CD14-positive monocyte (primary cell): ENCODE results near the gene SUMO3. TPM values are rescaled to one million over a fixed set of nuclear protein-coding genes. Genes with fewer than 3 reads are reported as not detected.

ENCODE experiments used
- DNase-seq, 3 donors: peaks; one replicate each; pipeline ENCODE4 v3.0.0-alpha.2; 2011 to 2022
- H2AFZ ChIP-seq: 2 replicates; pipeline ENCODE4 v1.6.0; 2012; ENCODE audit warnings: mild to moderate bottlenecking, low read depth, low read length, inconsistent platforms; ENCODE audit not compliant: insufficient read depth, poor library complexity, severe bottlenecking
- H3K27ac ChIP-seq, 2 donors: 1 replicate in 1 of 2; 2 replicates in 1 of 2; pipeline ENCODE4 v1.5.1; 2012 to 2013; ENCODE audit warnings: low read length in 2 of 2, control low read depth in 1 of 2, inconsistent platforms in 1 of 2, low read depth in 1 of 2, mild to moderate bottlenecking in 1 of 2
- H3K27me3 ChIP-seq, 2 donors: one replicate each; pipeline versions ENCODE4 v1.6.0 to v1.6.1; 2011 to 2013; ENCODE audit warnings: low read length in 2 of 2; ENCODE audit not compliant: control insufficient read depth in 2 of 2, insufficient read depth in 2 of 2
- H3K36me3 ChIP-seq, 2 donors: replicated peaks in 1 of 2; 1 replicate in 1 of 2; 2 replicates in 1 of 2; pipeline versions ENCODE4 v1.5.1 to v1.6.1; 2012 to 2013; ENCODE audit warnings: low read length in 2 of 2, control low read depth in 1 of 2, inconsistent platforms in 1 of 2, mild to moderate bottlenecking in 1 of 2; ENCODE audit not compliant: insufficient read depth in 2 of 2, control insufficient read depth in 1 of 2
- H3K4me1 ChIP-seq, 2 donors: 1 replicate in 1 of 2; 2 replicates in 1 of 2; pipeline versions ENCODE4 v1.5.1 to v1.6.1; 2012 to 2013; ENCODE audit warnings: low read length in 2 of 2, control low read depth in 1 of 2, inconsistent platforms in 1 of 2, mild to moderate bottlenecking in 1 of 2, moderate library complexity in 1 of 2; ENCODE audit not compliant: insufficient read depth in 2 of 2, control insufficient read depth in 1 of 2
- H3K4me2 ChIP-seq: replicated peaks from 2 replicates; pipeline ENCODE3; 2012; ENCODE audit warnings: low read length, moderate library complexity, mild to moderate bottlenecking; ENCODE audit not compliant: poor library complexity, severe bottlenecking; ENCODE audit errors: extremely low read depth
- H3K4me3 ChIP-seq, 3 experiments: fragments of 200-600 bp in 1 of 3; sonication (generic) in 1 of 3; replicated peaks in 1 of 3; 1 replicate in 2 of 3; 2 replicates in 1 of 3; pipeline ENCODE4 v1.5.1; 2011 to 2013; ENCODE audit warnings: low read length in 3 of 3, mild to moderate bottlenecking in 3 of 3, control low read depth in 2 of 3, low read depth in 2 of 3, inconsistent platforms in 1 of 3, moderate library complexity in 1 of 3
- H3K79me2 ChIP-seq: 2 replicates; pipeline ENCODE4 v1.6.0; 2012; ENCODE audit warnings: mild to moderate bottlenecking, control low read depth, inconsistent platforms, low read length, moderate library complexity; ENCODE audit not compliant: insufficient read depth
- H3K9ac ChIP-seq: 2 replicates; pipeline ENCODE4 v1.6.0; 2017; ENCODE audit warnings: low read length, mild to moderate bottlenecking; ENCODE audit not compliant: insufficient read depth, poor library complexity, severe bottlenecking
- H3K9me3 ChIP-seq, 2 donors: replicated peaks in 1 of 2; 1 replicate in 1 of 2; 2 replicates in 1 of 2; pipeline versions ENCODE4 v1.5.1 to v1.6.1; 2012 to 2013; ENCODE audit warnings: low read length in 2 of 2, control low read depth in 1 of 2; ENCODE audit not compliant: control insufficient read depth in 1 of 2, insufficient read depth in 1 of 2
- H4K20me1 ChIP-seq: 2 replicates; pipeline ENCODE4 v1.6.0; 2012; ENCODE audit warnings: mild to moderate bottlenecking, low read length, control low read depth, moderate library complexity; ENCODE audit not compliant: insufficient read depth
- H3K27ac Mint-ChIP-seq, 7 donors: one replicate each; pipeline ENCODE4 v1.8.0; 2020; ENCODE audit warnings: mild to moderate bottlenecking in 7 of 7, mixed read lengths in 7 of 7, moderate library complexity in 6 of 7, inconsistent platforms in 2 of 7
- H3K27me3 Mint-ChIP-seq, 3 donors: one replicate each; pipeline ENCODE4 v1.8.0; 2021 to 2022; ENCODE audit warnings: low read depth in 3 of 3, mild to moderate bottlenecking in 3 of 3, mixed read lengths in 3 of 3, moderate library complexity in 3 of 3, inconsistent platforms in 1 of 3
- H3K36me3 Mint-ChIP-seq, 2 donors: one replicate each; pipeline ENCODE4 v1.8.0; 2020; ENCODE audit warnings: mixed read lengths in 2 of 2, inconsistent platforms in 1 of 2, mild to moderate bottlenecking in 1 of 2
- H3K4me1 Mint-ChIP-seq: one replicate; pipeline ENCODE4 v1.8.0; 2020; ENCODE audit warnings: mild to moderate bottlenecking, mixed read lengths
- H3K4me3 Mint-ChIP-seq, 2 donors: one replicate each; pipeline ENCODE4 v1.8.0; 2020; ENCODE audit warnings: mild to moderate bottlenecking in 2 of 2, mixed read lengths in 2 of 2, moderate library complexity in 1 of 2
- H3K9me3 Mint-ChIP-seq, 7 donors: one replicate each; pipeline ENCODE4 v1.8.0; 2020 to 2022; ENCODE audit warnings: mixed read lengths in 7 of 7, mild to moderate bottlenecking in 6 of 7, moderate library complexity in 6 of 7, inconsistent platforms in 2 of 7
- WGBS: methylation state at CpG from one replicate; pipeline ENCODE4 v1.1.5; 2013; ENCODE audit warnings: missing lambda C conversion rate; ENCODE audit not compliant: insufficient coverage; 5-methylcytosine and 5-hydroxymethylcytosine counted together
- intact Hi-C, 2 donors: fragments of 100-400 bp; cut with micrococcal nuclease; formaldehyde crosslinking; loops; one replicate each; pipeline versions ENCODE4 v1.15.0 to v1.15.1; 2023
- polyA plus RNA-seq, 3 donors: library from polyadenylated mRNA; depleted of rRNA in 1 of 3; unstranded in 2 of 3; stranded (reverse) in 1 of 3; fragments of 300-500 nt in 2 of 3; fragments of >200 nt in 1 of 3; fragmentation: Illumina TruSeq in 2 of 3; gene quantifications; 1 replicate in 2 of 3; 2 replicates in 1 of 3; pipeline ENCODE4 v1.2.3, GENCODE V29; 2012 to 2021
- TF ChIP-seq, protein P1 (sequence below): fragments of 200-600 bp; IDR thresholded peaks from one replicate; pipeline ENCODE4 v1.8.0; 2022; ENCODE audit warnings: antibody characterized with exemption, mild to moderate bottlenecking

SUMO3 gene
- polyA plus RNA-seq, 3 donors = 70.9 to 112 (median 109) TPM

DNA sequence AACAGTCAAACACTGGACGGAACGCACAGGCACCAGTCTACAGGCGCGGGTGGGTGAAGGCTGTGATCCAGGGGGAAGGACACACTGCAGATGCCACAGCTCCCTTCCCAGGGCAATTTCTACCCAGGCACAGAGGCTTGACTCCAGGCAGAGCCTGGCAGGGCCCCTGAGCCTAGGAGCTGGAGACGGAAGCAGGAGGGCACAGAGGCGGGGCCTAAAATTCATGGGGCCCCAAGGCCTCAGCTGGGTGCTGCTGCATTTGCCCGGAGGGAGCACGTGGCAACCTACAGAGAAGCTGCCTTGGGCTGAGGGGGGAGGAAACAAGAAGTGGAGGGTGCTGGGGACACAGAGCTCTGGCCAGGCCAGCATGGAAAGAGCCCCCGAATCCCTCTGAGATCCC lies 57.5 kb downstream of the SUMO3 start:
- no peaks in the 10 kb centered on the region for H3K9me3 ChIP-seq
- no peak overlapping the region for H3K27ac ChIP-seq
- no peak overlapping the region for H3K4me3 ChIP-seq
- WGBS = 91% methylated on average over 8 of the region's 9 CpGs
- TF ChIP-seq, protein P1, sequence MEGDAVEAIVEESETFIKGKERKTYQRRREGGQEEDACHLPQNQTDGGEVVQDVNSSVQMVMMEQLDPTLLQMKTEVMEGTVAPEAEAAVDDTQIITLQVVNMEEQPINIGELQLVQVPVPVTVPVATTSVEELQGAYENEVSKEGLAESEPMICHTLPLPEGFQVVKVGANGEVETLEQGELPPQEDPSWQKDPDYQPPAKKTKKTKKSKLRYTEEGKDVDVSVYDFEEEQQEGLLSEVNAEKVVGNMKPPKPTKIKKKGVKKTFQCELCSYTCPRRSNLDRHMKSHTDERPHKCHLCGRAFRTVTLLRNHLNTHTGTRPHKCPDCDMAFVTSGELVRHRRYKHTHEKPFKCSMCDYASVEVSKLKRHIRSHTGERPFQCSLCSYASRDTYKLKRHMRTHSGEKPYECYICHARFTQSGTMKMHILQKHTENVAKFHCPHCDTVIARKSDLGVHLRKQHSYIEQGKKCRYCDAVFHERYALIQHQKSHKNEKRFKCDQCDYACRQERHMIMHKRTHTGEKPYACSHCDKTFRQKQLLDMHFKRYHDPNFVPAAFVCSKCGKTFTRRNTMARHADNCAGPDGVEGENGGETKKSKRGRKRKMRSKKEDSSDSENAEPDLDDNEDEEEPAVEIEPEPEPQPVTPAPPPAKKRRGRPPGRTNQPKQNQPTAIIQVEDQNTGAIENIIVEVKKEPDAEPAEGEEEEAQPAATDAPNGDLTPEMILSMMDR = no peak
- DNase-seq = no peak
- no peak overlapping the region for H3K9ac ChIP-seq
- no peak overlapping the region for H2AFZ ChIP-seq
- H3K79me2 ChIP-seq = no peaks in the 10 kb centered on the region
- no peaks in the 10 kb centered on the region for H3K27me3 ChIP-seq
- H4K20me1 ChIP-seq = no peaks in the 10 kb centered on the region
- Mint-ChIP-seq H3K27me3 (peaks cover 0 to 2% (median 1%) of the 10 kb centered on the region in 3 donors), H3K4me1 (no peaks in the 10 kb centered on the region), H3K36me3 (no peaks in the 10 kb centered on the region), H3K4me3 (no peak overlapping the region), H3K27ac (no peak overlapping the region), H3K9me3 (peaks cover 0 to 7% (median 0%) of the 10 kb centered on the region in 7 donors)
- intact Hi-C loops = no loop called here
- no peak overlapping the region for H3K4me2 ChIP-seq
- H3K36me3 ChIP-seq = no peaks in the 10 kb centered on the region
- no peaks in the 10 kb centered on the region for H3K4me1 ChIP-seq

DNA sequence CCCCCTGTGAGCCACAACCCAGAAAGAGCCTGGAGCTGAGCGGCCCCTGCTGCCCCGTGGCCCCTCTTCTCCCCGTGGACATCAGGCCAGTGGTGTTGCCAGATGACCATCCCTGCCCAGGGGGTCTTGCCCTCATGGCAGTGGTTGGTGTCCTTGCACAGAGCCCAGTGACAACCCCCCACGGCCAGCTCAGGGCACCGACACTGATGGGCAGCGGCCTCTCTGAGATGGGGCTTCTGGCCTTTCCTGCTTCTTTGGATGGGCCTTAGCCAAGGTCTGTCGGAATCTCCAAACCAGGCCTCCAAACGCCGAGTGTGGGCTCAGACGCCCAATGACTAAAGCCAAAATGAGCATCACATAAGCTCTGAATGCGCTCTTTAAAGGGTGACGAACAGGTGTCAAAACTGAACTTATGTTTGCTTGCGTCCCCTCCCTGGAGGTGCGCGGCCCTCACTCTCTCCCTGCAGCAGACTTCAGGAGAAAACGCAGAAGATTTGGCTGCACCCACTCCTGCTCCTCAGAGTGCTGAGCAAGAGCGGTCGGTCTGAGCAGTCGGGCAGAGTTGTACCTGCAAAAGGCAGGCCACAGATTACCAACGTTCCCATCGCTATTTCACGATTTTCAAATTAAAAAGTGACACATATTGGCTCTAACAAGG lies 58.1 kb downstream of the SUMO3 start:
- Mint-ChIP-seq H3K9me3 (peaks cover 0 to 7% (median under 1%) of the 10 kb centered on the region in 7 donors), H3K4me3 (no peak overlapping the region), H3K4me1 (no peaks in the 10 kb centered on the region), H3K36me3 (no peaks in the 10 kb centered on the region), H3K27ac (no peak overlapping the region), H3K27me3 (peaks cover 0 to 2% (median 1%) of the 10 kb centered on the region in 3 donors)
- no peak overlapping the region for H2AFZ ChIP-seq
- TF ChIP-seq, protein P1 = no peak
- H3K4me3 ChIP-seq = no peak overlapping the region
- H3K27ac ChIP-seq = no peak overlapping the region
- no peak overlapping the region for H3K4me2 ChIP-seq
- no peaks in the 10 kb centered on the region for H3K27me3 ChIP-seq
- H3K9me3 ChIP-seq = no peaks in the 10 kb centered on the region
- no peaks in the 10 kb centered on the region for H3K79me2 ChIP-seq
- WGBS = 86% methylated on average over 20 of the region's 22 CpGs
- intact Hi-C loops = no loop called here
- no peak overlapping the region for H3K9ac ChIP-seq
- H3K36me3 ChIP-seq = no peaks in the 10 kb centered on the region
- no peak for DNase-seq
- H4K20me1 ChIP-seq = no peaks in the 10 kb centered on the region
- H3K4me1 ChIP-seq = no peaks in the 10 kb centered on the region
